ENCODE data around the gene GOLGA8B.

- TF ChIP-seq CTCF (IDR thresholded peaks at IDR 0.05) (no peak), POLR2A (IDR thresholded peaks at IDR 0.05) (no peak)
Measured at GRCh38 chr15:34607832-34608231, 24.4 kb upstream of the GOLGA8B start.
